OCI-LY3 (cell line): ENCODE measurements around the gene VPS35L.

Experiments used
- EZH2phosphoT487 ChIP-seq: fragments of 200-600 bp; shearing (Covaris generic); IDR thresholded peaks from 2 replicates; pipeline ENCODE4 v1.6.1; 2018; ENCODE audit warnings: antibody characterized with exemption, mixed run types, low read depth
- TF ChIP-seq, protein P1 (sequence below): fragments of 200-600, 300-600 bp; sonication (generic); IDR thresholded peaks from 2 replicates; pipeline ENCODE4 v1.5.1; 2014; ENCODE audit warnings: antibody characterized with exemption, low read length, low read depth

DNA sequence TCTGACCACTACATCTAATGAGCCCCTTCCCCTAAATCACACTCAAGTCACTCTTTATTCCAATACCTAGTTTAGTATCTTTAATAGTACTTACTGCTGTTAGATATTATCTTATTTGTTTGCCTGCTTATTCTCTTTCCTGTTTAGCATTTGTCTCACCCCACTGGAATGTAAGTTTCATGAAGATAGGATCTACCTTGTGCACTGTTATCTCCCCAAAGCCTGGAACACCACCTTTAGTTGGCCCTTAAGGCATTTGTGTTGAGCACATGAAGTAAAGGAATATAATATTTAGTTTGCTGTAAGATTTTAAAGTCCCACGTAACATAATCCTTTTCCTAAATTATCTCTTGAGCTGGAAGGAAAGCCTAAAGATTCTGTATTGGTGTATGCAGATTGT is 50.2 kb downstream of the VPS35L start:
- TF ChIP-seq, protein P1, sequence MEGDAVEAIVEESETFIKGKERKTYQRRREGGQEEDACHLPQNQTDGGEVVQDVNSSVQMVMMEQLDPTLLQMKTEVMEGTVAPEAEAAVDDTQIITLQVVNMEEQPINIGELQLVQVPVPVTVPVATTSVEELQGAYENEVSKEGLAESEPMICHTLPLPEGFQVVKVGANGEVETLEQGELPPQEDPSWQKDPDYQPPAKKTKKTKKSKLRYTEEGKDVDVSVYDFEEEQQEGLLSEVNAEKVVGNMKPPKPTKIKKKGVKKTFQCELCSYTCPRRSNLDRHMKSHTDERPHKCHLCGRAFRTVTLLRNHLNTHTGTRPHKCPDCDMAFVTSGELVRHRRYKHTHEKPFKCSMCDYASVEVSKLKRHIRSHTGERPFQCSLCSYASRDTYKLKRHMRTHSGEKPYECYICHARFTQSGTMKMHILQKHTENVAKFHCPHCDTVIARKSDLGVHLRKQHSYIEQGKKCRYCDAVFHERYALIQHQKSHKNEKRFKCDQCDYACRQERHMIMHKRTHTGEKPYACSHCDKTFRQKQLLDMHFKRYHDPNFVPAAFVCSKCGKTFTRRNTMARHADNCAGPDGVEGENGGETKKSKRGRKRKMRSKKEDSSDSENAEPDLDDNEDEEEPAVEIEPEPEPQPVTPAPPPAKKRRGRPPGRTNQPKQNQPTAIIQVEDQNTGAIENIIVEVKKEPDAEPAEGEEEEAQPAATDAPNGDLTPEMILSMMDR: no peak
- TF ChIP-seq EZH2phosphoT487: no peak
